Naive B cell (primary cell): ENCODE measurements around the gene TSPAN5. TPM values are rescaled to one million over a fixed set of nuclear protein-coding genes. Genes with fewer than 3 reads are reported as not detected.

ENCODE experiments used
- ATAC-seq, 2 donors: fragments of 150-1000 bp; cut with Tn5 transposase; 2 replicates each; pipeline ENCODE4 v1.10.0; 2021; ENCODE audit warnings: low read depth in 2 of 2, mild to moderate bottlenecking in 2 of 2, moderate library complexity in 2 of 2
- DNase-seq: peaks from one replicate; pipeline ENCODE4 v3.0.0; 2022
- H3K27ac Mint-ChIP-seq, 6 donors: one replicate each; pipeline ENCODE4 v1.8.0; 2020 to 2022; ENCODE audit warnings: mild to moderate bottlenecking in 6 of 6, mixed read lengths in 6 of 6, moderate library complexity in 5 of 6, inconsistent platforms in 2 of 6
- H3K27me3 Mint-ChIP-seq, 3 donors: one replicate each; pipeline ENCODE4 v1.8.0; 2021 to 2022; ENCODE audit warnings: mixed read lengths in 3 of 3, mild to moderate bottlenecking in 1 of 3
- H3K36me3 Mint-ChIP-seq, 2 donors: one replicate each; pipeline ENCODE4 v1.8.0; 2020 to 2022; ENCODE audit warnings: mixed read lengths in 2 of 2, inconsistent platforms in 1 of 2, mild to moderate bottlenecking in 1 of 2
- H3K4me1 Mint-ChIP-seq, 3 donors: one replicate each; pipeline ENCODE4 v1.8.0; 2020 to 2022; ENCODE audit warnings: mixed read lengths in 3 of 3, inconsistent platforms in 1 of 3, mild to moderate bottlenecking in 1 of 3, moderate library complexity in 1 of 3
- H3K4me3 Mint-ChIP-seq, 8 donors: one replicate each; pipeline ENCODE4 v1.8.0; 2020 to 2022; ENCODE audit warnings: mild to moderate bottlenecking in 8 of 8, mixed read lengths in 8 of 8, moderate library complexity in 8 of 8, inconsistent platforms in 2 of 8
- H3K9me3 Mint-ChIP-seq, 7 donors: one replicate each; pipeline ENCODE4 v1.8.0; 2020 to 2022; ENCODE audit warnings: mixed read lengths in 7 of 7, mild to moderate bottlenecking in 5 of 7, inconsistent platforms in 2 of 7, moderate library complexity in 1 of 7
- polyA plus RNA-seq, 6 donors: library from polyadenylated mRNA; unstranded; fragments of 300-500 nt; fragmentation: Illumina TruSeq; gene quantifications; one replicate each; pipeline ENCODE4 v1.2.3, GENCODE V29; 2021; ENCODE audit warnings: low read depth in 6 of 6

The TSPAN5 gene
- polyA plus RNA-seq, 6 donors from 2014 or later: 3.9 to 10.2 (median 8.8) TPM

GRCh38 chr4:98577956-98578355 is 80.5 kb downstream of the TSPAN5 start:
- ATAC-seq (peak; percentile 25 to 32), DNase-seq (no peak)
- H3K4me1 Mint-ChIP-seq: peaks cover 20 to 48% (median 39%) of the 10 kb centered on the region in 3 donors
- H3K4me3 Mint-ChIP-seq: peak overlapping the region in 2 of 8 donors; percentile 10 to 13
- no peaks in the 10 kb centered on the region for H3K27me3 Mint-ChIP-seq
- H3K36me3 Mint-ChIP-seq: peaks cover 0 to 12% of the 10 kb centered on the region in 2 donors
- no peaks in the 10 kb centered on the region for H3K9me3 Mint-ChIP-seq
- H3K27ac Mint-ChIP-seq: no peak overlapping the region

DNA sequence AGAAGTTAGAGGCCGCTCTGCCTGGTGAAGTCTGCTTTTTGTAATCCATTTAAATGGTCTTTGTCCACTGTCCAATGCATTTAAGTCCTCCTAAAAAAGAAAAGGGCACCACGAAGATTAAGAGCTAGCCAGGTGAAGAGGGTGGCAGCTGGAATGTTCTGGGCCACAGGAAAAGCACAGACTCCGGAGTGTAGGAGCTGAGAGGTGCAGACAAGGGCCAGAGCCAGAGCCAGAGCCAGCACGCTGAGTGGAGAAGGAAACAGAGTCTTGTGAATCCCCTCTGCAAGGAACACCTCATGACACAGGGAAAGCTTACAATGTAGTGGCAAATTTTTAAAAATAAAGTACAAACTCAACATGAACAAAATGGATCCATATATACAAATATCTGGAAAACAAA is 83.6 kb downstream of the TSPAN5 start:
- ATAC-seq: no peak
- Mint-ChIP-seq H3K27ac (peak overlapping the region in 1 of 6 donors; percentile 16), H3K4me3 (peak overlapping the region in 1 of 8 donors; percentile 6), H3K9me3 (peaks cover 0 to 2% (median 0%) of the 10 kb centered on the region in 7 donors), H3K4me1 (peaks cover 14 to 37% (median 36%) of the 10 kb centered on the region in 3 donors), H3K36me3 (peaks cover 0 to 12% of the 10 kb centered on the region in 2 donors), H3K27me3 (no peaks in the 10 kb centered on the region)
- no peak for DNase-seq

- DNase-seq (no peak), ATAC-seq (no peak)
- Mint-ChIP-seq H3K27ac (no peak overlapping the region), H3K36me3 (peaks cover 0 to 12% of the 10 kb centered on the region in 2 donors), H3K4me1 (peaks cover 13 to 30% (median 28%) of the 10 kb centered on the region in 3 donors), H3K27me3 (no peaks in the 10 kb centered on the region), H3K9me3 (peaks cover 0 to 2% (median 0%) of the 10 kb centered on the region in 7 donors), H3K4me3 (no peak overlapping the region)
These were observed 84.6 kb downstream of the TSPAN5 start for GRCh38 chr4:98573791-98574190.

DNA sequence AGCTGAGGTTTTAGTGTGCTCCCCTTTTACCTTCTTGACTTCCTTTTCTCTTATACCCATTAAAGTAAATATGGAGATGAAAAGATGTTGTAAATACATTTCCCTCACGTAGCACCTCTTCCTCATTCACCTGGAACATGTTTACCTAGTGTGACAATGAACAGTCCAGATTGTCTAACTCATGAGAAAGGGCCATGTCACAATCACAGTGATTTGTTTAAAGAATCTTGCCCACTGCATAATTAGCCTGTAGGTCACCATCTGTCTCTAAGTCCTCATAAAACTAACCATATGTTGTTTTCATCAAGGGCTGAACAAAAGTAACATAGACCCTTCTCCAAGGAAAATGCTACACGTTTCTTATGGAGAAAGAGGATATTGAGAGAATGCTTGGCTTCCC is 85.7 kb downstream of the TSPAN5 start:
- peaks cover 0 to 12% of the 10 kb centered on the region in 2 donors for H3K36me3 Mint-ChIP-seq
- DNase-seq: no peak

GRCh38 chr4:98571161-98571786 is 87.1 kb downstream of the TSPAN5 start:
- peak overlapping the region in 1 of 8 donors; percentile 0 for H3K4me3 Mint-ChIP-seq
- H3K27ac Mint-ChIP-seq: peak overlapping the region in 1 of 6 donors; percentile 68
- H3K9me3 Mint-ChIP-seq: peaks cover 0 to 2% (median 0%) of the 10 kb centered on the region in 7 donors
- peak; percentile 54 to 79 for ATAC-seq
- DNase-seq: no peak
- H3K27me3 Mint-ChIP-seq: no peaks in the 10 kb centered on the region
- H3K4me1 Mint-ChIP-seq: peaks cover 10 to 17% (median 15%) of the 10 kb centered on the region in 3 donors
- H3K36me3 Mint-ChIP-seq: peaks cover 0 to 6% of the 10 kb centered on the region in 2 donors

More for the DNA sequence above, 85.7 kb downstream of the TSPAN5 start:
- Mint-ChIP-seq H3K9me3 (peaks cover 0 to 2% (median 0%) of the 10 kb centered on the region in 7 donors), H3K4me3 (no peak overlapping the region), H3K27me3 (no peaks in the 10 kb centered on the region), H3K4me1 (peaks cover 9 to 21% (median 18%) of the 10 kb centered on the region in 3 donors), H3K27ac (no peak overlapping the region)
- no peak for ATAC-seq

GRCh38 chr4:98570151-98570797 is 88.1 kb downstream of the TSPAN5 start:
- no peak overlapping the region for H3K4me3 Mint-ChIP-seq
- peak overlapping the region in 1 of 6 donors; percentile 8 for H3K27ac Mint-ChIP-seq
- no peak for DNase-seq
- peaks cover 0 to 2% (median 0%) of the 10 kb centered on the region in 7 donors for H3K9me3 Mint-ChIP-seq
- H3K4me1 Mint-ChIP-seq: peaks cover 11 to 25% (median 22%) of the 10 kb centered on the region in 3 donors
- no peak for ATAC-seq
- H3K36me3 Mint-ChIP-seq: peaks cover 0 to 6% of the 10 kb centered on the region in 2 donors
- H3K27me3 Mint-ChIP-seq: no peaks in the 10 kb centered on the region

- Mint-ChIP-seq H3K27ac (peak overlapping the region in 3 of 6 donors; percentile 39 to 60 (median 54)), H3K27me3 (no peaks in the 10 kb centered on the region), H3K4me1 (peaks cover 11 to 25% (median 22%) of the 10 kb centered on the region in 3 donors), H3K36me3 (peaks cover 0 to 4% of the 10 kb centered on the region in 2 donors), H3K9me3 (peaks cover 0 to 2% (median 0%) of the 10 kb centered on the region in 7 donors), H3K4me3 (no peak overlapping the region)
- ATAC-seq: no peak
- no peak for DNase-seq
These were observed 89.3 kb downstream of the TSPAN5 start for GRCh38 chr4:98568941-98569663.

DNA sequence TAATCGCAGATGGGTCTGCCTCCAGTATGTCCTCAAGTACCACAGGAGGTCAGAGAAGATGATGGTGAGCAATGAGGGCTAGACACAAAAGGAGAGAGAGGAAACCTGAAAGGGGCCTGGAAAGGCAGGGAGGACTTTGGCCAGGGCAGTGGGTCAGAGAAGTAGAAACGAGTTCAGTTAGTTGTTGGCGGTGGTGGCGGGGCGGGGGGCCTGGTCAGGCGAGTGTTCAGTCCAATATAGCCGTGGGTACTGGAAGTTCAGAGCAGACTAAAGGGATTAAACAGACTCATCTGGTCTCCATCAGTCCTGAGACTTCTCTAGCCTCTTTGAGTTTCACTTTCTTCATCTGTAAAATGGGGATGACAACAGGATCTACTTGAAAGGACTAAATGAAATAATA is 90.8 kb downstream of the TSPAN5 start:
- Mint-ChIP-seq H3K27me3 (no peaks in the 10 kb centered on the region), H3K36me3 (no peaks in the 10 kb centered on the region), H3K27ac (no peak overlapping the region), H3K9me3 (peaks cover 0 to 2% (median 0%) of the 10 kb centered on the region in 7 donors), H3K4me1 (peaks cover 11 to 25% (median 22%) of the 10 kb centered on the region in 3 donors), H3K4me3 (no peak overlapping the region)
- no peak for DNase-seq
- no peak for ATAC-seq

GRCh38 chr4:98566361-98567008 is 91.9 kb downstream of the TSPAN5 start:
- peaks cover 11 to 20% (median 18%) of the 10 kb centered on the region in 3 donors for H3K4me1 Mint-ChIP-seq
- H3K4me3 Mint-ChIP-seq: no peak overlapping the region
- peaks cover 0 to 10% of the 10 kb centered on the region in 2 donors for H3K36me3 Mint-ChIP-seq
- DNase-seq (no peak), ATAC-seq (no peak)
- peaks cover 0 to 8% (median 0%) of the 10 kb centered on the region in 7 donors for H3K9me3 Mint-ChIP-seq
- H3K27me3 Mint-ChIP-seq: no peaks in the 10 kb centered on the region
- peak overlapping the region in 3 of 6 donors; percentile 9 to 84 (median 41) for H3K27ac Mint-ChIP-seq

DNA sequence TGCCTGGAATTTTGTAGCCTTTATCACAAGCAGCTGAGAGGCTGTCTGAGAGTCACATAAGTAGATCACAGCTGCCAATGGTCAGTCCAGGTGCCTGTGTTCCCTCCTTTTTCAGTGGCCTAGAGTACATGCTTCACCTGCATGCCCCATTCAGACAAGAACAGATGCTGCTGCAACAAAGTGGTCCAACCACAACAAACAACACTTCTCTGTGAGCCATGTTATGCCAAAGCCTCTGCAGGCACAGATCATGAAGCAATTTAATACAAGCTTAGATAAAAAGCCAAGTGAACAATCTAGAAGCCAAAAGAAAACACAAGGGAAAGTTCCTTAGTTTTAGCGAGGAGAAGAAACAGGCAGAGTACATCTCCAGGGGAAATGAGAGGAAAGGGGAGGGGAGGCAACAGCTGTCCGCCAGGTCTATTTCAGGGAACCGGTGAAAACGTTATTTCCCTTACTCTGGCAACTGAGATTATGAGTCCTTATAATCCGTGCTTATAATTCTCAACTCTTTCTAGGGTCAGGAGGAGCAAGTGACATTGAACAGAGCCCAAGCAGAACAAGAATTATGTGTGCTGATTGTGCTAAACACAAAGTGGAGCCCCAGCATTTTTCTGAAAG is 92.6 kb downstream of the TSPAN5 start:
- DNase-seq (no peak), ATAC-seq (no peak)
- Mint-ChIP-seq H3K27ac (peak overlapping the region in 3 of 6 donors; percentile 18 to 88 (median 84)), H3K36me3 (peaks cover 0 to 12% of the 10 kb centered on the region in 2 donors), H3K4me1 (peaks cover 9 to 14% (median 11%) of the 10 kb centered on the region in 3 donors), H3K9me3 (peaks cover 0 to 9% (median 0%) of the 10 kb centered on the region in 7 donors), H3K27me3 (no peaks in the 10 kb centered on the region), H3K4me3 (no peak overlapping the region)

DNA sequence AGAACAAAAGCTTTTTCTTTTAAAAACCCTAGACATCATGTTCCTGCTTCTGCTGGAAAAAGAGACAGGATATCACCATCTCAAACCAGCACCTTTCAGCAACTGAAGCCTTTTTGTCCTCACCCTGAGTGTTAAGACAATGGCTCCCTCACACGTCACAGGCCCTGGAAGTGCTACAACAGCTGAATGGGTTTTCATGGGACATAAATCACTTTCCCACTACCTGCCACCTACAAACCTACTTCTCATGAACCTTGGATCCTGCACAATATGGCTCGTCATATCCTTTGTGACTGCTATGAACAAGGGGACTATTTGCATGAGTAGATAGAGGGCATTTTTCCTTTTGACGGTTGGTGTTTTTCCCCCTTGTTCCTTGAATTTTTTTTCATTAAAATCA is 93.6 kb downstream of the TSPAN5 start:
- no peak overlapping the region for H3K27ac Mint-ChIP-seq
- no peak for ATAC-seq
- H3K27me3 Mint-ChIP-seq: no peaks in the 10 kb centered on the region
- H3K4me3 Mint-ChIP-seq: no peak overlapping the region
- DNase-seq: no peak
- H3K9me3 Mint-ChIP-seq: peaks cover 0 to 9% (median 0%) of the 10 kb centered on the region in 7 donors
- peaks cover 9 to 11% (median 11%) of the 10 kb centered on the region in 3 donors for H3K4me1 Mint-ChIP-seq
- peaks cover 0 to 12% of the 10 kb centered on the region in 2 donors for H3K36me3 Mint-ChIP-seq

DNA sequence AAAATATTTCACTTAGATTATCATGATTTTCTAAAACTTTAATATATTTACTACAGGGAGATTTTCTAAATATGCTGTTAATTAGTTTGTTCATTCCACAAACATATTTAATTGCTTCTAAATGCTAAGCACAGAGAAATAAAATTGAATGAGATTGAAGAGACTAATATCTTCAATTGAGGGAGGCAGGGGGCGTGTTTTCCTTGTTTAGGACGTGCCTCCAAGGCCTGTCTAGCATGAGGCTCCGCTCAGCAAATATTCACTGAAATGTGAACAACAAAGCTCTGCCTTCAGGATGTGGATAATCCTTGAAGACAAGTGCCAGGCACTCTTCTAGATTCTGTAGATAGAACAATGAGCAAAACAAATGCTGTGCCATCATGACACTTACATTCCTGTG is 98.1 kb downstream of the TSPAN5 start:
- no peak for DNase-seq
- H3K27ac Mint-ChIP-seq: no peak overlapping the region
- H3K27me3 Mint-ChIP-seq: no peaks in the 10 kb centered on the region
- peaks cover 0 to 3% (median 0%) of the 10 kb centered on the region in 3 donors for H3K4me1 Mint-ChIP-seq
- H3K36me3 Mint-ChIP-seq: peaks cover 0 to 12% of the 10 kb centered on the region in 2 donors
- no peak overlapping the region for H3K4me3 Mint-ChIP-seq
- ATAC-seq: no peak
- H3K9me3 Mint-ChIP-seq: peaks cover 0 to 9% (median 0%) of the 10 kb centered on the region in 7 donors
